A549 (cell line): ENCODE data around the gene SYNE2. TPM values are rescaled to one million over a fixed set of nuclear protein-coding genes. Genes with fewer than 3 reads are reported as not detected.

ENCODE experiments used
- ATAC-seq, 2 experiments: fragments of 200-7000 bp in 1 of 2; fragments of >200 bp in 1 of 2; cut with Nextera tagmentation in 1 of 2; cut with Tn5 transposase in 1 of 2; 3 replicates each; pipeline versions ENCODE4 v1.8.0 to v1.9.1; 2018 to 2020; ENCODE audit warnings: mild to moderate bottlenecking in 1 of 2, moderate library complexity in 1 of 2
- CTCF ChIA-PET: fragments of 300-600 bp; sonication (Branson Sonifier 250); formaldehyde crosslinking; extraction: SDS; loops from one replicate; lab custom pipeline; 2021; ENCODE audit warnings: antibody characterized with exemption, inconsistent platforms; lab: Yijun Ruan, JAX
- POLR2A ChIA-PET: fragments of 350-600 bp; formaldehyde crosslinking; extraction: SDS; loops from one replicate; lab custom pipeline; 2021; ENCODE audit warnings: antibody characterized with exemption, inconsistent platforms; lab: Yijun Ruan, JAX
- DNase-seq, 2 experiments: peaks; one replicate each; pipeline versions ENCODE4 v3.0.0 to v3.0.0-alpha.2; 2011 to 2016; ENCODE audit warnings: low read depth in 1 of 2, low spot score in 1 of 2
- FAIRE-seq: peaks from 2 replicates; lab custom pipeline; 2011; peaks lifted over from hg19 to GRCh38; lab: Jason Lieb, UNC
- H3K27ac ChIP-seq, 2 experiments: fragments of >200 bp; sonication (Bioruptor Twin); formaldehyde crosslinking; 3 replicates each; pipeline ENCODE4 v1.5.1; 2016 to 2017
- H3K4me1 ChIP-seq: fragments of >200 bp; sonication (Bioruptor Twin); formaldehyde crosslinking; 3 replicates; pipeline ENCODE4 v1.6.1; 2016
- H3K4me2 ChIP-seq: fragments of >200 bp; sonication (Bioruptor Twin); formaldehyde crosslinking; 3 replicates; pipeline ENCODE4 v1.6.1; 2016
- H3K4me3 ChIP-seq: fragments of >200 bp; sonication (Bioruptor Twin); formaldehyde crosslinking; 3 replicates; pipeline ENCODE4 v1.5.1; 2016
- H3K9me3 ChIP-seq: fragments of >200 bp; sonication (Bioruptor Twin); formaldehyde crosslinking; 3 replicates; pipeline ENCODE4 v1.6.1; 2016
- BCL3 ChIP-seq: fragments of >200 bp; sonication (Bioruptor Twin); formaldehyde crosslinking; IDR thresholded peaks from 3 replicates; pipeline ENCODE4 v1.6.1; 2016
- CBX2 ChIP-seq: fragments of 200-600 bp; sonication (generic); IDR thresholded peaks from 2 replicates; pipeline ENCODE4 v1.6.1; 2016; ENCODE audit warnings: low read depth, mild to moderate bottlenecking, borderline replicate concordance
- CHD2 ChIP-seq: fragments of 150-350 bp; IDR thresholded peaks from 2 replicates; pipeline ENCODE4 v1.6.1; 2014; ENCODE audit warnings: low read length; ENCODE audit not compliant: partially characterized antibody
- CTCF ChIP-seq: fragments of >200 bp; sonication (Bioruptor Twin); formaldehyde crosslinking; IDR thresholded peaks from 3 replicates; pipeline ENCODE4 v1.5.1; 2016
- ELK1 ChIP-seq: fragments of 150-350 bp; IDR thresholded peaks from 2 replicates; pipeline ENCODE4 v1.6.1; 2014; ENCODE audit warnings: low read depth, mild to moderate bottlenecking, low read length
- ESRRA ChIP-seq: fragments of 150-350 bp; IDR thresholded peaks from 2 replicates; pipeline ENCODE4 v1.6.1; 2014; ENCODE audit warnings: mild to moderate bottlenecking, low read length, borderline replicate concordance
- FOSL2 ChIP-seq, 2 experiments: fragments of 450-650 bp in 1 of 2; fragments of >200 bp in 1 of 2; sonication (Bioruptor Twin) in 1 of 2; formaldehyde crosslinking; IDR thresholded peaks; 2 replicates each; pipeline versions ENCODE4 v1.5.0 to v1.6.1; 2016 to 2020; ENCODE audit warnings: mild to moderate bottlenecking in 1 of 2, moderate library complexity in 1 of 2
- FOXS1 ChIP-seq: fragments of 250-450 bp; sonication (Bioruptor Pico); IDR thresholded peaks from 2 replicates; pipeline ENCODE4 v1.5.0; 2020; ENCODE audit warnings: mild to moderate bottlenecking, moderate library complexity
- GATA3 ChIP-seq: IDR thresholded peaks from 2 replicates; pipeline ENCODE4 v1.6.1; 2012; ENCODE audit warnings: borderline replicate concordance
- HDAC2 ChIP-seq: fragments of 200-600 bp; sonication (generic); IDR thresholded peaks from 2 replicates; pipeline ENCODE4 v1.6.1; 2016
- HES2 ChIP-seq: fragments of >200 bp; sonication (Bioruptor Twin); formaldehyde crosslinking; IDR thresholded peaks from 2 replicates; pipeline ENCODE4 v1.6.1; 2016
- HEYL ChIP-seq: fragments of 250-450 bp; sonication (Bioruptor Pico); IDR thresholded peaks from 2 replicates; pipeline ENCODE4 v1.8.0; 2021; ENCODE audit warnings: mild to moderate bottlenecking, moderate library complexity
- HOXA7 ChIP-seq: fragments of 250-450 bp; sonication (Bioruptor Pico); IDR thresholded peaks from 2 replicates; pipeline ENCODE4 v1.5.0; 2020; ENCODE audit warnings: mild to moderate bottlenecking, moderate library complexity
- KDM1A ChIP-seq: fragments of 200-600 bp; sonication (generic); IDR thresholded peaks from 2 replicates; pipeline ENCODE4 v1.6.1; 2016; ENCODE audit warnings: low read depth, mild to moderate bottlenecking
- KDM5A ChIP-seq: fragments of 200-600 bp; sonication (generic); IDR thresholded peaks from 2 replicates; pipeline ENCODE4 v1.6.1; 2016; ENCODE audit warnings: antibody characterized with exemption, mild to moderate bottlenecking
- MAZ ChIP-seq: fragments of 150-350 bp; IDR thresholded peaks from 2 replicates; pipeline ENCODE4 v1.6.1; 2014; ENCODE audit warnings: antibody characterized with exemption, low read depth, low read length, borderline replicate concordance
- MYC ChIP-seq: IDR thresholded peaks from 2 replicates; pipeline ENCODE4 v1.6.1; 2012; ENCODE audit warnings: mild to moderate bottlenecking, inconsistent platforms, low read length, improper control_type of control experiment, borderline replicate concordance
- NFE2L2 ChIP-seq: fragments of 150-350 bp; conservative IDR thresholded peaks from 2 replicates; pipeline ENCODE4 v1.6.1; 2014; ENCODE audit warnings: low read length
- NPAS2 ChIP-seq: fragments of 250-450 bp; sonication (Bioruptor Pico); IDR thresholded peaks from 2 replicates; pipeline ENCODE4 v1.8.0; 2022; ENCODE audit warnings: mild to moderate bottlenecking, moderate library complexity, borderline replicate concordance
- PBX3 ChIP-seq: IDR thresholded peaks from 2 replicates; pipeline ENCODE4 v1.6.1; 2012
- POLR2A ChIP-seq: IDR thresholded peaks from 2 replicates; pipeline ENCODE4 v1.6.1; 2012; ENCODE audit warnings: mild to moderate bottlenecking, low read length
- RARB ChIP-seq: fragments of 250-450 bp; sonication (Bioruptor Pico); IDR thresholded peaks from 2 replicates; pipeline ENCODE4 v1.8.0; 2021; ENCODE audit warnings: mild to moderate bottlenecking, moderate library complexity
- RNF2 ChIP-seq: fragments of 200-600 bp; sonication (generic); IDR thresholded peaks from 2 replicates; pipeline ENCODE4 v1.6.1; 2016; ENCODE audit warnings: low read depth, mild to moderate bottlenecking, antibody characterized with exemption, moderate library complexity, borderline replicate concordance
- SMC3 ChIP-seq: fragments of >200 bp; sonication (Bioruptor Twin); formaldehyde crosslinking; IDR thresholded peaks from 3 replicates; pipeline ENCODE4 v1.6.1; 2018; ENCODE audit warnings: inconsistent platforms
- SREBF2 ChIP-seq: fragments of 450-650 bp; IDR thresholded peaks from 2 replicates; pipeline ENCODE4 v1.6.1; 2014; ENCODE audit warnings: mild to moderate bottlenecking, moderate library complexity
- USF2 ChIP-seq: fragments of 450-650 bp; IDR thresholded peaks from 2 replicates; pipeline ENCODE4 v1.6.1; 2014; ENCODE audit warnings: antibody characterized with exemption
- ZC3H11A ChIP-seq: fragments of 450-650 bp; IDR thresholded peaks from 2 replicates; pipeline ENCODE4 v1.6.1; 2014; ENCODE audit warnings: antibody characterized with exemption, mild to moderate bottlenecking
- WGBS: methylation state at CpG from one replicate; pipeline ENCODE4 v1.1.6; 2017; ENCODE audit errors: missing lambda C conversion rate; 5-methylcytosine and 5-hydroxymethylcytosine counted together
- polyA plus RNA-seq, 4 experiments: library from polyadenylated mRNA; depleted of rRNA in 3 of 4; stranded (reverse); fragments of >200 nt; fragmentation: RNase III in 1 of 4; extraction: RNeasy Plus Mini Kit Qiagen cat#74134 plus additional on column Dnase treatment in 1 of 4; gene quantifications; 2 replicates in 3 of 4; 3 replicates in 1 of 4; pipeline ENCODE4 v1.2.3, GENCODE V29; 2011 to 2017

SYNE2 gene
- polyA plus RNA-seq, 2 of the 4 experiments (the other 2 are of a cell fraction) = 3.4 to 11.3 TPM

- ChIA-PET POLR2A (no interaction called here), CTCF (interaction anchor here (1.2 kb wide), 1 partner anchor 29 kb away, joined by 3 read pairs; no protein-coding TSS in a partner anchor)
- no peak overlapping the region for H3K4me3 ChIP-seq
- WGBS = 82% methylated on average over 3 of the region's 3 CpGs
- DNase-seq = no peak
- H3K4me1 ChIP-seq = no peaks in the 10 kb centered on the region
- no peak overlapping the region for H3K27ac ChIP-seq
- no peak overlapping the region for H3K4me2 ChIP-seq
- no peaks in the 10 kb centered on the region for H3K9me3 ChIP-seq
- no peak for ATAC-seq
- TF ChIP-seq SREBF2 (no peak), KDM1A (no peak), HES2 (no peak), HOXA7 (no peak), SMC3 (no peak), RNF2 (no peak), FOXS1 (CRISPR knock-in tag) (no peak), CHD2 (no peak), RARB (CRISPR knock-in tag) (no peak), ELK1 (no peak), HEYL (CRISPR knock-in tag) (no peak), BCL3 (no peak), CTCF (no peak), CBX2 (no peak), MAZ (no peak), ZC3H11A (no peak)
- FAIRE-seq = no peak
These were observed 80.9 kb downstream of the SYNE2 start for GRCh38 chr14:63933711-63934110.

- no peak for DNase-seq
These were observed 85.6 kb downstream of the SYNE2 start for GRCh38 chr14:63938198-63939005.

More at GRCh38 chr14:63938198-63939005, 85.6 kb downstream of the SYNE2 start:
- Histone ChIP-seq H3K9me3 (no peaks in the 10 kb centered on the region), H3K27ac (no peak overlapping the region), H3K4me1 (no peaks in the 10 kb centered on the region), H3K4me2 (no peak overlapping the region), H3K4me3 (no peak overlapping the region)
- POLR2A ChIA-PET = no interaction called here
- WGBS = 92% methylated on average over 9 of the region's 9 CpGs
- CTCF ChIA-PET = interaction anchor here (0.8 kb wide), 1 partner anchor 72 kb away, joined by 3 read pairs; no protein-coding TSS in a partner anchor
- FAIRE-seq (no peak), ATAC-seq (no peak)
- TF ChIP-seq MYC (no peak), PBX3 (no peak), POLR2A (no peak), ESRRA (no peak), NFE2L2 (no peak), CHD2 (no peak), GATA3 (no peak), NPAS2 (CRISPR knock-in tag) (no peak), FOSL2 (IDR thresholded peaks at IDR 0.05) (no peak), FOSL2 (CRISPR knock-in tag; IDR thresholded peaks at IDR 0.05) (no peak), KDM5A (no peak), USF2 (no peak), HDAC2 (no peak)
